Endometrium (tissue), 2 donors: ENCODE measurements around the gene RBM6.
"Not testable (repeated sequence)": the region's sequence is repeated elsewhere in the genome, so short reads cannot be mapped to it uniquely, and the experiment has no call there.

Experiments used
- FAIRE-seq: peaks from 2 replicates; lab custom pipeline; 2012; peaks lifted over from hg19 to GRCh38; lab: Jason Lieb, UNC
- donor health status: control.
- donor health status: control.

The RBM6 gene

DNA sequence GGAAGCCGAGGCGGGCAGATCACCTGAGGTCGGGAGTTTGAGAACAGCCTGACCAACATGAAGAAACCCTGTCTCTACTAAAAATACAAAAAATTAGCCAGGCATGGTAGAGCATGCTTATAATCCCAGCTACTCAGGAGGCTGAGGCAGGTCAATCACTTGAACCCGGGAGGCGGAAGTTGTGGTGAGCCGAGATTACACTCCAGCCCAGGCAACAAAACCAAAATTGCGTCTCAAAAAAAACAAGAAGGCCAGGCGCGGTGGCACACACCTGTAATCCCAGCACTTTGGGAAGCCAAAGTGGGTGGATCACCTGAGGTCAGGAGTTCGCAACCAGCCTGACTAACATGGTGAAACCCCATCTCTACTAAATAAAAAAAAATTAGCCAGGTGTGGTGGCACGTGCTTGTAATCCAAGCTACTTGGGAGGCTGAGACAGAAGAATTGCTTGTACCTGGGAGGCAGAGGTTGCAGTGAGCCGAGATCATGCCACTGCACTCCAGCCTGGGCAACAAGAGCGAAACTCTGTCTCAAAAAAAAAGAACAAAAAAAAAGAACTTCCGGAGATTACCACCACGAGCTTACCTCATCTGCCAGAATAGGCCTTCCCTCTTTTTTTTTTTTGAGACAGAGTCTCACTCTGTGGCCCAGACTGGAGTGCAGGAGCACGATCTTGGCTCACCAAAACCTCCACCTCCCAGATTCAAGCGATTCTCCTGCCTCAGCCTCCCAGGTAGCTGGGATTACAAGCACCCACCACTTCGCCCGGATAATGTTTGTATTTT, 22.0 kb upstream of the RBM6 start:
- FAIRE-seq = not testable (repeated sequence)

DNA sequence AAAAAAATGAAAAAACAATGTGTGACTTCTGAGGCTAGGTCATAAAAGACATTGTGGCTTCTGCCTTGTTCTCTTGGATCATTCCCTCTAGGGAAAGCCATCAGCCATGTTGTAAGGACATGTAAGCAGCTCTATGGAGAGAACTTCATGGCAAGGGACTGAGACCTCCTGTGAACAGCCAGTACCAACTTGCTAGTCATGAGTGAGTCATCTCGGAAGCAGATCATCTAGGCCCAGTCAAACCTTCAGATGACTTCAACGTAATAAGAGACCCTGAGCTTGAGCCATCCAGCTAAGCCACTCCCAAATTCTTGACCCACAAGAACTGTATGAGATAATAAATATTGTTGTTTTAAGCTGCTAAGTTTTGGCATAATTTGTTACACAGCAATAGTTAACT, 15.3 kb upstream of the RBM6 start:
- no peak for FAIRE-seq

DNA sequence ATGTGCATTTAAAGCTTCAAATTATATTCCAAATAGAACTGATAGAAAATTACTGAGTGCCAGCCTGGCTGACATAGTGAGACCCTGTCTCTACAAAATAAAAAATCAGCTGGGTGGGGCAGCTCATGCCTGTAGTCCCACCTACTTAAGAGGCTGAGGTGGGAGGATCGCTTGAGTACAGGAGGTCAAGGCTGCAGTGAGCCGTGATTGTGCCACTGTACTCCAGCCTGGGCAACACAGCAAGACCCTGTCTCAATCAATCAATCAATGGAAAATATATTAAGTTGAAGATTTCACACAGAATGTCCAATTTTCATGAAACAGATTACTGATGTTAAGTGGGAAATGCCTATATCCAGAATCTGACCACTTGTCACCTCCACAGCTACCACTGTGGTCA, 14.5 kb upstream of the RBM6 start:
- no peak for FAIRE-seq

DNA sequence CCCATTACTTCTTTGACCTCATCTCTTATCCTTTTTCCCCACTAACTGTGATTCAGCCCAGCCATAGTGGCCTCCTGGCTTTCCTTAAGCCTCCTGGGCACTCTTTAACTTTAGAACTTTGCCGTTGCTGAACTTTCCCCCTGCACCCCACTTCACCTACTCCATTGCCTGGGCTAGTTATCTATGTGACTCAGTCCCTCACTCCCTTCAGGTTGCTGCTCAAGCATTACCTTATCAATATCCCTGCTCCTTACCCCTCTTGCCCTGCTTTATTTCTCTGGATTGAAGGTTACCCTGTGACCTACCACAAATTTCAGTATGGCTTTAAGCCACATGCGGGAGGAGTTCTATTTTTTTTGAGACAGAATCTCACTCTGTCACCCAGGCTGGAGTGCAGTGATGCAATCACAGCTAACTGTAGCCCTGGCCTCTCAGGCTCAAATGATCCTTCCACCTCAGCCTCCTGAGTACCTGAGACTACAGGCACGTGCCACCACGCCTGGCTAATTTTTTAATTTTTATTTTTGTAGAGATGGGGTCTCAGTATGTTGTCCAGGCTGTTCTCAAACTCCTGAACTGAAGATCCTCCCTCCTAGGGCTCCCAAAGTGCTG, 13.7 kb upstream of the RBM6 start:
- FAIRE-seq = no peak

DNA sequence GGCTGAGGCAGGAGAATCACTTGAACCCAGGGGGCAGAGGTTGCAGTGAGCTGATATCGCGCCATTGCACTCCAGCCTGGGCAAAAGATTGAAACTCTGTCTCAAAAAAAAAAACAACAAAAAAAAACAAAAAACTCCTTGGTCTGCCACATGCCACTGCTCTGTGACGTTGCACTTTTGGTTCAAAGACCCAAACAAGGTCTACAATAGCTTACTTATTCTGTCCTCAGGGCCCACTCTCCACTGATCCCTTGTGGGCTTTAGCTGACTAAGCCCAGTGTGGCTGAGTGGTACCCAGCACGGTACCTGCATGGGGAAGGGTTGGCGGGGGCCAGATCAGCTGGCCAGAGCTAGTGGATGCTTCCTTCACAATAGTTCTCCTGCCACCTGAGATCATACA, 12.2 kb upstream of the RBM6 start:
- FAIRE-seq = no peak

DNA sequence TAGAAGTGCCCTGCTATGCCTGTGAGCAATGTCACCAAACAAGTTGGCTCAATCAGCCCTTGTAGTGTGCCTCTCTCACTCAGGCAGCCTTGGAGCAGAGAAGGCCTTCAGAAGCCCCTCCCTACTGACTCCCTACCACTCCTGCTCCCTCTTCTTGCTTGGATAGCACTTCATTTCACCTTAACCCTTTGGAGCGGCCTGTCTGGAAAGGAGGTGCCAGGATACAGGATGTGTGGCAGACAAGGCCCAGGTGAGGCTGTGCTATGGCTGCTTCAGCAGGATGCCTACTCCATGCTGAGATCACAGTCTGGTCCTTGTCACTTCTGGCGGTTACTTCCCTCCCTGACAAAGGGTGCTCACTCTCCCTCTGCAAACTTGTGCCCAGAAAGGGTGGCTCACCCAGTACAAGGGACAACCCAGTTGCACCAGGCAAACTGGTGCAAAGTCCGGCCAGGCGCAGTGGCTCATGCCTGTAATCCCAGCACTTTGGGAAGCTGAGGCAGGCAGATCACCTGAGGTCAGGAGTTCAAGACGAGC, 11.4 kb upstream of the RBM6 start:
- FAIRE-seq = no peak

DNA sequence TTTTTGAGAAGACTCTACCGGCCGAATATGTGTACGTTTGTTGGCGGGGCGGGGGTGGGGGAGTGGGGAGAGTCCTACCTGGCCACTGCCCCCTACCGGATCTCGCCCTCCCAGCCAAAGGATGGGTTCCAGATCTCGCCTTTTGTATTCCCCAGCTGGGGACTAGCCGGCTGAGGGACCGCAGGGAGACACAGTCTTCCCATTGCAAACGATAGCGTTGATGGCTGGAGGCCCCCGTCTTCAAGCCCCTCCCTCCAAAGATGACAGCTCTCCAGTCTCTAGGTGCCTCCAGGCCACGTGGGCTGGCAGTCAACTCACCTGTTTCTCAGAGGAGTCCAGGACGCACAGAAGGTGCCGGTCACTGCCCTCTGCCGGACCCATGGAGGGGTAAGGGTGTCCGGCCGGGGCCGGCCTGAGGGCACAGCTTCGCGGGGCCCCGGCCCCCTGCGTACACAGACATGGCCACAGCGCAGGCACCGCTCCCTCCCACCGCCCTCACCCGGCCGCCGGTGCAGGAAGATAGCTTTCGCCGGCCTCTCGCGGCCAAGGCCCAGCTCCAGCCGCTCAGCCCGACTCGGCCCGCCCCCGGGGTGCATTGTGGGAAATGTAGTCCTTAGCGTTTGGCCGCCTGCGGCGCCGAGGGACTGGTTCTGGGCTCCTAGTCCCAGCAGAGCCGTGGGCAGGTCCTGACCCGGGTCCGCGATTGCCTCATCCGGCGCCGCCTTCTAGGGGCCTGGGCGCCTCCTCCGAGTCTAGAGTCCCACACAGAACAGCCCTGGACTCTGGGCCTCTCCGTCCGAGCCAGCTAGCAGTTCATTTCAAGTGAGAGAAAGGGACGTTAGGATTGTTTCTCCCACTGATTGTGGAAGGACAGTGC, 10.4 kb upstream of the RBM6 start, which contains the start of gene MON1A:
MON1A (minus strand) TSS at position 521 of the 877 bp plus-strand sequence. CDS start 16,465 bp downstream, outside the sequence.
- no peak for FAIRE-seq

DNA sequence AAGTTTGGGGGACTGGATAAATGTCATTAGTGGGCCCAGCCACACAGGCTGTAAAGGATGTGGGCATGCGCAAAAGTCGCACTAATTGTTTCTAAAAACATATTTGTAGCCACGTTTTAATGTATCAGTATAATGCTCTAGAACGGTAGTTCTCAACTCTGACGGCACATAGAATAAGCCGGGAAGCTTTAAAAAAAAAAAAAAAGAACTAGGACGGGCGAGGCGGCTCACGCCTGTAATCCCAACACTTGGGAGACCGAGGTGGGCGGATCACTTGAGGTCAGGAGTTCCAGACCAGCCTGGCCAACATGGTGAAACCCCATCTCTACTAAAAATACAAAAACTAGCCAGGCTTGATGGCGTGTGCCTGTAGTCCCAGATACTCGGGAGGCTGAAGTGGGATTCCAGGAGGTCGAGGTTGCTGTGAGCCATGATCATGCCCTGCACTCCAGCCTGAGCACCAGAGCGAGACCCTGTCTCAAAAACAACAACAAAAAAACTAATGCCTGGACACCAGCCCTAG, 9.7 kb upstream of the RBM6 start:
- FAIRE-seq = no peak

DNA sequence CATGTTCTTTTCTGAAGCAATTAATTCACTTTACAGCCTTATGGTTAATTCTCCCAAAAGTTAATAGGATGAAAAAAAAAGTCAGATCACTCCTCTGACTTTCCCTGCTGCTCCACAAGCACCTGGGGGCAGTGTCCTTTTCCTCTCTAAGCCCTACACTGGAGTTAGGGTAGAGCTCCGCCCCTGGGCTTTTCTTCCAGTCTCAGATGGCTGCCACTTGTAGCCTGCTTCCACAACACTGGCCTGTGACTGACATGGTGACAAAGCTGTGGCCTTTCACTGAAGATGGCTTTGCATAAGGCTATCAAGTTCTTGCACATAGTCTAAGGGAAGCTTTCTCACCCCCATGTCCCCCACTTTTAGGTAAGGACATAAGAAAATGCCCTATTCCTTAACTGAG, 9.0 kb upstream of the RBM6 start:
- no peak for FAIRE-seq

DNA sequence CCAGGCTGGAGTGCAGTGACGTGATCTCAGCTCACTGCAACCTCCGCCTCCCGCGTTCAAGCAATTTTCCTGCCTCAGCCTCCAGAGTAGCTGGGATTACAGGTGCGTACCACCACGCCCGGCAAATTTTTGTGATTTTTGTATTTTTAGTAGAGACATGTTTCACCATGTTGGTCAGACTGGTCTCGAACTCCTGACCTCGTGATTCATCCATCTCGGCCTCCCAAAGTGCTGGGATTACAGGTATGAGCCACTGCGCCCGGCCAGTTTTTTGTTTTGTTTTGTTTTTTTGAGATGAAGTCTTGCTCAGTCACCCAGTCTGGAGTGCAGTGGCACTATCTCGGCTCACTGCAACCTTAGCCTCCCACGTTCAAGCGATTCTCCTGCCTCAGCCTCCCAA, 7.7 kb upstream of the RBM6 start:
- not testable (repeated sequence) for FAIRE-seq

DNA sequence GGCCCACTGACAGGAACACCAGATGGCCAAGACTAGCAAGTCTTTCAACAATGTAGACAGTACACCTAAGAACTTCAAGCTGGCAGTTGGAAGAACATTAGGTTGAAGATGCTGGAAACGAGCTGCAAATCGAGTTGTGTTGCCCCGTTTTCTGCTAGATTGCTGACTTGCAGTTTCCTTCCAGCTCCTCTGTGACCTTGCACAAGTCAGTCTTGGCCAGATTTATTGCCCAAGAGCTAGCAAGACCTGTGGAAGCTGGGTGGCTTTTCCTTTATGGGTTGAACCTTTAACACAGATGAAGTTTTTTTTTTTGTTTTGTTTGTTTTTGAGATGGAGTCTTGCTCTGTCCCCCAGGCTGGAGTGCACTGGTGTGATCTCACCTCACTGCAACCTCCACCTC, 2.9 kb upstream of the RBM6 start:
- no peak for FAIRE-seq

DNA sequence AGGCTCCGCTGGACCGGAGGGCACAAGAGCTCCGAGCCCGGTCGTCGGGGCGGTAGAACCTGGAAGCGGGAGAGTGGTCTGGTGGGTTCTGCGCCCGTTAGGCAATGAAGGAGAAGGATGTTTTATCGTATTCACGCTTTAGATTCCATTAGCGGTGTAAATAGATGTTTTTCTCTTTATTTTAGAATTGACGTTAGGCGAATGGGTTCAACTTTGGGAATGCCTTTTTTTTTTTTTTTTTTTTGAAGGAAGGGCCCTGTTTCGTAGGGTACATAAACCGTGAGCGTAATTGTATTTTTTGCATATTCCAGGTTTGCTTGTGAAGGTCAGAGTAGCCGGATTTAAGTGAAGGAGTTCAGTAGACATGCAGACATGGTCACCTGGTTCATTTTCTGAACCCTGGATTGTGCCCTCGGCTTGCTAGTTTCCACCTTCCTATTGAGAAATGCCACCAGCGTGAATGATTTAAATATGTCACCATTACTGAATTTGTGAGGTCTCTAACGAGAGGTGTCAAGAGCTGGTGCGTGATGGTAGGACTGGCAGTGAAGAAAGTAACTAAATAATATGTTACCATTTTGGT, 808 bp downstream of the RBM6 start:
- no peak for FAIRE-seq

DNA sequence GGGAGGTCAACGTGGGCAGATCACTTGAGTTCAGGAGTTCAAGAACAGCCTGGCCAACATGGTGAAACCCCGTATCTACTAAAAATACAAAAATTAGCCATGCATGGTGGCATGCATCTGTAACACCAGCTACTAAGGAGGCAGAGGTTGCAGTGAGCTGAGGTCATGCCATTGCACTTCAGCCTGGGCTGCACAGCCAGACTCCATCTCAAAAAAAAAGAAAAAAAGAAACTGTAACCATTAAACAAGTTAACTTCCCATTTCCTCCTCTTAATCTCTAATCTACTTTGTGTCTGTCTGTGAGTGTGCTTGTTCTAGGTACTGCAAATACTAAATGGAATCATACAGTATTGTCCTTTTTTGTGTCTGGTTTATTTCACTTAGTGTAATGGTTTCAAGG, 2.7 kb downstream of the RBM6 start:
- FAIRE-seq = no peak

DNA sequence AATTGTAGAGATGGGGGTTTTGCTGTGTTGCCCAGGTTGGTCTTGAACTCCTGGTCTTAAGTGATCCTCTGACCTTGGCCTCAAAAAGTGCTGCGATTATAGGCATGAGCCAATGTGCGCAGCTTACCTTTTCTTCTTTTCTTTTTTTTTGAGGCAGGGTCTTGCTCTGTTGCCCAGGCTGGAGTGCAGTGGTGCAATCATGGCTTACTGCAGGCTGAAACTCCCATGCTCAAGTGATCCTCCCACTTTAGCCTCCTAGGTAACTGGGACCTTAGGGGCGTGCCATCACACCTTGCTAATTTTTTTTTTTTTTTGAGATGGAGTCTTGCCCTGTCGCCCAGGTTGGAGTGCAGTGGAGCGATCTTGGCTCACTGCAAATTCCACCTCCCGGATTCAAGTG, 13.0 kb downstream of the RBM6 start:
- FAIRE-seq = no peak

DNA sequence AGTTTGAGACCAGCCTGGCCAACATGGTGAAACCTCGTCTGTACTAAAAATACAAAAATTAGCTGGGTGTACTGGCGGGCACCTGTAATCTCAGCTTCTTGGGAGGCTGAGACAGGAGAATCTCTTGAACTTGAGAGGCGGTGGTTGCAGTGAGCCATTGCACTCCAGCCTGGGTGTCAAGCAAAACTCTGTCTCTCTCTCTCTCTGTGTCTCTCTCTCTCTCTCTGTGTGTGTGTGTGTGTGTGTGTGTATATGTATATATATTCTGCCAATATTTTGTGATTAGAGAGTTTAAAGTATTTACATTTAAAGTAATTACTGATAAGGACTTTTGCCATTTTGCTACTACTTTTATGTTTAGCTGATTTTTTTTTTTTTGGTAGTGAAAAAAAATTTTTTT, 15.7 kb downstream of the RBM6 start:
- FAIRE-seq = no peak

DNA sequence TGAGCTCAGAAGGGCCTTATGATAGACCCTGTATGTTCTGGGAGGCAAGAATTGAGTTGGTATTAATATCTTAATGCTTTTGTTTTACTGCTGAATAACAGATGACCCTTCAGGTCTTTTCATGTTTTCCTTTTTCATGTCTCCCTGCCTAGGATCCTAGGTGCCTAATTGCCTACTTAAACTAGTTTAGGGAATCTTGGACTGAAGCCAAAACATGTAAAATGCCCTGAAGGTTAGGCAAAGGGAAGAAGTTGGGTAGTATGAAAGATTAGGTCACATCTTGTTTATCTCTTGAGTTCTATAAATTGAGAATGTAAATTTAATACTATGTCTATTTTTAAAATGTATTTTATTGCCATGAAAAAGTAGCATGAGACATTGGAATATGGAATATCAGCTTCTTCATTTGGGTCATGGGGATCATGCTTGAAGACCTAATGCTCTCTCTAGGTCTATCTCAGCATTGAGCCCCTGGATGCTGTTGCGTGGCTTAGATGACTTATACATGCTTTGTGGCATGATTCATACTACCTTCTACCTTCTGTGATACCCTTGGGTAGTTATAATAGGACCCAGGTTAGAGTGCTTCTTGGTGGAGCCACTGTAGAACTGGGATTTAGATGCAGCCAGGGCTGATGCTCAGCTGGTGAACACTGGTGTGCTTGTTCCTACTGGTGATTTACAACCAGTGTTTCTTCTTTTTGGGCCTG, 26.4 kb downstream of the RBM6 start:
- FAIRE-seq = no peak

DNA sequence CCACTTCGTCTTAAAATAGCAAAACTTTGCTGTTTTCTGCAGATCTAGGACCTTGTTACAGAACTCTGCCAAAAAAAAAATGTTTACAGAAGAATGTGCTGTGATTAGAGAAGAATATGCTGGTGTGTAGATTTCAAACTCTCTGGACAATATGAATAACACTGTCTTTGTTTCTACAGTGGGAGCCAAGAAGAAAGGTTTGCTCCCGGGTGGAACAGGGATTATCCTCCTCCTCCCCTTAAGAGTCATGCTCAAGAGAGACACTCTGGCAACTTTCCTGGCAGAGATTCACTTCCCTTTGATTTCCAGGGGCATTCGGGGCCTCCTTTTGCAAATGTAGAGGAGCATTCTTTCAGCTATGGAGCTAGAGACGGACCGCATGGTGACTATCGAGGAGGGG, 27.3 kb downstream of the RBM6 start:
- no peak for FAIRE-seq

DNA sequence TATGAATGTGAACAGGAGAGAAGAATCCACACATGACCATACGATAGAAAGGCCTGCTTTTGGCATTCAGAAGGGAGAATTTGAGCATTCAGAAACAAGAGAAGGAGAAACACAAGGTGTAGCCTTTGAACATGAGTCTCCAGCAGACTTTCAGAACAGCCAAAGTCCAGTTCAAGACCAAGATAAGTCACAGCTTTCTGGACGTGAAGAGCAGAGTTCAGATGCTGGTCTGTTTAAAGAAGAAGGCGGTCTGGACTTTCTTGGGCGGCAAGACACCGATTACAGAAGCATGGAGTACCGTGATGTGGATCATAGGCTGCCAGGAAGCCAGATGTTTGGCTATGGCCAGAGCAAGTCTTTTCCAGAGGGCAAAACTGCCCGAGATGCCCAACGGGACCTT, 28.4 kb downstream of the RBM6 start:
- no peak for FAIRE-seq

DNA sequence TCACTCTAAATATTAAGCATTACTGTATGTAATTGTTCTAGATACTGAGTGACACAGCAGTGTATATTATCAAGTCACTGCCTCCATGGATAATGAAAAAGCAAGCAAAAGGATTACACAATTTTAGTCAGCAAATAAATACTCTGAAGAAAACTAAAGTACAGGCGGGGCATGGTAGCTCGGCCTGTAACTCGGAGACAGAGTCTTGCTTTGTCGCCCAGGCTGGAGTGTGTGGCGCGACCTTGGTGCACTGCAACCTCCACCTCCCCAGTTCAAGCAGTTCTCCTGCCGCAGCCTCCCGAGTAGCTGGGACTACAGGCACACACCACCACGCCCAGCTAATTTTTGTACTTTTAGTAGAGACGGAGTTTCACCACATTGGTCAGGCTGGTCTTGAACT, 32.7 kb downstream of the RBM6 start:
- no peak for FAIRE-seq

DNA sequence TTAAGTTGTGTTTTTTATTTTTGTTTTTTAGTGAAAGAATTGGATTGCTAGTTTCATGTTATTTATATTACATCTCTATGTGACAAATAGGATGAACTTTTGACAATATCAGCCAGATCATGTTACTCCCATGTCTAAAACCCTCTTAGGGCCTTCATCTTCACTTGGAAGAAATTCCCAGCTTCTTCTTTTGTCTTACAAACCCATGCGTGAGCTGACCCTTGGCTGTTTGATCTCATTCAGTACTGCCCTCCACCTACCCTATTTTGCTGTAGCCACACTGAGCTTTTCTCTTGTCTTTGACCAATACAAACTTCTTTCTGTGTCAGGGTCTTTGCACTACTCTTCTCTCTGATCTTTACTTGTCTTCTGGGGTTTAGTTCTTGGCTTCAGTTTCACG, 37.0 kb downstream of the RBM6 start:
- no peak for FAIRE-seq

DNA sequence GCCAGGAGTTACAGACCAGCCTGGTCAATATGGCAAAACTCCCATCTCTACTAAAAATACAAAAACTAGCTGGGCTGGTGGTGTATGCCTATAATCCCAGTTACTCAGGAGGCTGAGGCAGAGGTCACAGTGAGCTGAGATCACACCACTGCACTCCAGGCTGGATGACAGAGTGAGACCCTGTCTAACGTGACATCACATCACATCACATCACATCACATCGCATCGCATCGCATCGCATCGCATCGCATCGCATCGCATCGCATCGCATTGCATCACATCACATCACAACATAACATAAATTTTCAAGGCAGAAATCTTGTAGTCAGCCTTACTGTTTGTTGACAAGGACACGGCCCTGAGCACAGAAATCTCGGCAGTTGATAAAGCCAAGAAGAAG, 44.4 kb downstream of the RBM6 start:
- FAIRE-seq = no peak
